AG04450 (cell line): ENCODE results near the gene ERMN. TPM values are rescaled to one million over a fixed set of nuclear protein-coding genes. Genes with fewer than 3 reads are reported as not detected.
"Not testable (repeated sequence)": the region's sequence is repeated elsewhere in the genome, so short reads cannot be mapped to it uniquely, and the experiment has no call there.

ENCODE experiments used
- CTCF ChIA-PET: fragments of 300-600, 350-600 bp; formaldehyde crosslinking; extraction: SDS; loops from one replicate; lab custom pipeline; 2022; ENCODE audit warnings: antibody characterized with exemption, inconsistent platforms; lab: Charles Lee
- POLR2A ChIA-PET: fragments of 350-600 bp; formaldehyde crosslinking; extraction: SDS; loops from one replicate; lab custom pipeline; 2021; ENCODE audit warnings: antibody characterized with exemption, inconsistent platforms; lab: Yijun Ruan, JAX
- DNase-seq: peaks from one replicate; pipeline ENCODE4 v3.0.0-alpha.2; 2011; ENCODE audit warnings: low read depth, low spot score
- H3K27ac ChIP-seq: one replicate; pipeline ENCODE4 v1.5.1; 2012; ENCODE audit warnings: low read depth, low read length, control low read depth
- H3K27me3 ChIP-seq: one replicate; pipeline ENCODE4 v1.6.0; 2012; ENCODE audit warnings: low read length; ENCODE audit not compliant: control insufficient read depth, insufficient read depth
- H3K4me3 ChIP-seq: 2 replicates; pipeline ENCODE4 v1.5.1; 2011; ENCODE audit warnings: mild to moderate bottlenecking, low read depth, low read length, control low read depth
- H3K9me3 ChIP-seq: 2 replicates; pipeline ENCODE4 v1.5.1; 2012; ENCODE audit warnings: low read length; ENCODE audit not compliant: control insufficient read depth, insufficient read depth
- polyA plus RNA-seq: library from polyadenylated mRNA; depleted of rRNA; stranded (reverse); fragments of >200 nt; gene quantifications from 2 replicates; pipeline ENCODE4 v1.2.3, GENCODE V29; 2011
- TF ChIP-seq, protein P1 (sequence below): IDR thresholded peaks from 2 replicates; pipeline ENCODE4 v1.5.1; 2011; ENCODE audit warnings: low read depth, low read length, control low read depth, inconsistent platforms

The ERMN gene
- polyA plus RNA-seq, 1 experiment, result not detected

- TF ChIP-seq, protein P1, sequence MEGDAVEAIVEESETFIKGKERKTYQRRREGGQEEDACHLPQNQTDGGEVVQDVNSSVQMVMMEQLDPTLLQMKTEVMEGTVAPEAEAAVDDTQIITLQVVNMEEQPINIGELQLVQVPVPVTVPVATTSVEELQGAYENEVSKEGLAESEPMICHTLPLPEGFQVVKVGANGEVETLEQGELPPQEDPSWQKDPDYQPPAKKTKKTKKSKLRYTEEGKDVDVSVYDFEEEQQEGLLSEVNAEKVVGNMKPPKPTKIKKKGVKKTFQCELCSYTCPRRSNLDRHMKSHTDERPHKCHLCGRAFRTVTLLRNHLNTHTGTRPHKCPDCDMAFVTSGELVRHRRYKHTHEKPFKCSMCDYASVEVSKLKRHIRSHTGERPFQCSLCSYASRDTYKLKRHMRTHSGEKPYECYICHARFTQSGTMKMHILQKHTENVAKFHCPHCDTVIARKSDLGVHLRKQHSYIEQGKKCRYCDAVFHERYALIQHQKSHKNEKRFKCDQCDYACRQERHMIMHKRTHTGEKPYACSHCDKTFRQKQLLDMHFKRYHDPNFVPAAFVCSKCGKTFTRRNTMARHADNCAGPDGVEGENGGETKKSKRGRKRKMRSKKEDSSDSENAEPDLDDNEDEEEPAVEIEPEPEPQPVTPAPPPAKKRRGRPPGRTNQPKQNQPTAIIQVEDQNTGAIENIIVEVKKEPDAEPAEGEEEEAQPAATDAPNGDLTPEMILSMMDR, result no peak
- Histone ChIP-seq H3K27ac (no peak overlapping the region), H3K9me3 (no peaks in the 10 kb centered on the region), H3K4me3 (no peak overlapping the region), H3K27me3 (no peaks in the 10 kb centered on the region)
- DNase-seq, result no peak
- POLR2A ChIA-PET, result no interaction called here
- CTCF ChIA-PET, result interaction anchor here (3.2 kb wide), 1 partner anchor 12 kb away, joined by 27 read pairs; no protein-coding TSS in a partner anchor
Observed at GRCh38 chr2:157291018-157291417, 34.6 kb downstream of the ERMN start.

GRCh38 chr2:157290525-157290924, 35.1 kb downstream of the ERMN start:
- Histone ChIP-seq H3K9me3 (no peaks in the 10 kb centered on the region), H3K4me3 (no peak overlapping the region), H3K27me3 (no peaks in the 10 kb centered on the region), H3K27ac (no peak overlapping the region)
- ChIA-PET CTCF (no interaction called here), POLR2A (no interaction called here)
- TF ChIP-seq, protein P1, result no peak
- DNase-seq, result no peak

DNA sequence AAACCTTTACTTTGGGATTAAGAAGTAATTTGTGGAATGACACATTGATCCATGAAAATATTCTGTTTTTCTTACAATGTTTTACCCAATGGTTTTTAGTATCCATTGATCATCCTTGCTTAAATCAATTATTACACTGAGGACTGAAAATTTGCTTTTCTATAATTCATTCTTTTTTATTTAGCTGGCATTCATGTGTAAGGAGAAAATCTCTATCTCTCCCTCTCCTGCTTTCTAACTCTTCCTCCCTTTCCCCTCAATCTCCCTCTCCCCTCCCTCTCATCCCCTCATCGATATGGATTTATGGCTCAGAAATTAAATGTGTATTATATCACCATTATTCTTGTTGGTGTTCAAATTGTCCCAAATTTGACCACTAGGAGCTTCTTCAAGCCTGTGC, 38.5 kb downstream of the ERMN start:
- Histone ChIP-seq H3K9me3 (no peaks in the 10 kb centered on the region), H3K4me3 (no peak overlapping the region), H3K27ac (no peak overlapping the region), H3K27me3 (no peaks in the 10 kb centered on the region)
- no peak for DNase-seq
- TF ChIP-seq, protein P1, result no peak
- ChIA-PET CTCF (interaction anchor here (0.6 to 5.9 kb wide), 2 partner anchors 15 to 951 kb away, joined by 3 to 66 read pairs; no protein-coding TSS in a partner anchor), POLR2A (no interaction called here)

DNA sequence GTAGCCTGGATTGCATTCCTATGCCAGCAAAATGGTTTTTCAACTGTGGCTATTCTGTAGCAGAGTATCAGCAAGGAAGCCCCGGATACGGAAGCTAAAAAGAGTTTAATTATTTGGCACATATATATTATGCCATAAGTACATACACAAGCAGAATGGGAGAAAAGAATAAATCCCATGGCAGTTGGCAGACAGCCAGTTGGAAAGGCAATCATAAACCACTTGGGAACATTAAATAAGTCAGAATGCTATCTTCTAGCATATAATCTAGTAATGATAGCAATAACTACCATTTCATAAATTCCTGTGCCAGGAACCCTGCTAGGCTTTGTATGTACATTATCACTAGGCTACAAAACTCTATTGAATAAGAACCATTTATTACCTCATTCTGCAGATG, 42.2 kb downstream of the ERMN start:
- Histone ChIP-seq H3K9me3 (no peaks in the 10 kb centered on the region; the same call in 1 of the 2 replicates), H3K27ac (no peak overlapping the region), H3K4me3 (no peak overlapping the region), H3K27me3 (no peaks in the 10 kb centered on the region)
- no peak for DNase-seq
- POLR2A ChIA-PET, result no interaction called here
- TF ChIP-seq, protein P1, result no peak
- CTCF ChIA-PET, result interaction anchor here (1.8 to 3.1 kb wide), 2 partner anchors 18 to 53 kb away, joined by 8 to 11 read pairs; no protein-coding TSS in a partner anchor

DNA sequence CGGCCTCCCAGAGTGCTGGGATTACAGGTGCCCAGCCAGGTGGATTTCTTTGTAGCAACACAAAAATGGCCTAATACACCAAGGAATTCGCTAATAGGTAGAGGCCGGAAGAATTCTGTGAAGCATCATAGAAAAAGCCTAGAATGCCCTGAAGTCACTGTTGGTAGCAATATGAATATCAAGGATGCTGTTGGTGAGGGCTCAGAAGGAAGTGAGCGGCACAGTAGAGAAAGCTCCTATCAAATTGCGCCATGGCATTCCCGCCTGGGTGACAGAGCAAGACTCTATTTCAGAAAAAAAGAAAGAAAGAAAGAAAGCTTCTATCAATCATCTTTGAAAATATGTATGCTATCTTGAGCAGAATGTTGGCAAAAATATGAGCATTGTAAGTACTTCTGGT, 44.3 kb downstream of the ERMN start:
- no peaks in the 10 kb centered on the region; the same call in 1 of the 2 replicates for H3K9me3 ChIP-seq
- no peak for DNase-seq
- CTCF ChIA-PET, result interaction anchor here (1.2 to 3.1 kb wide), 3 partner anchors 21 to 55 kb away, joined by 3 to 11 read pairs (median 11); no protein-coding TSS in a partner anchor
- no peak overlapping the region for H3K4me3 ChIP-seq
- TF ChIP-seq, protein P1, result no peak
- H3K27ac ChIP-seq, result no peak overlapping the region
- POLR2A ChIA-PET, result no interaction called here
- H3K27me3 ChIP-seq, result no peaks in the 10 kb centered on the region

GRCh38 chr2:157279311-157279710, 46.3 kb downstream of the ERMN start:
- DNase-seq, H3K4me3 ChIP-seq, POLR2A ChIA-PET, H3K9me3 ChIP-seq, H3K27me3 ChIP-seq, H3K27ac ChIP-seq: not testable (repeated sequence)
- CTCF ChIA-PET, result interaction anchor here (1.1 kb wide), 1 partner anchor 23 kb away, joined by 6 read pairs; no protein-coding TSS in a partner anchor
